GM10847 (cell line): Measurements from ENCODE around the gene RBM47.

ENCODE experiments used
- POLR2A ChIP-seq: IDR thresholded peaks from 2 replicates; pipeline ENCODE4 v1.6.1; 2011; ENCODE audit not compliant: insufficient read length; ENCODE audit errors: extremely low read depth

The RBM47 gene

DNA sequence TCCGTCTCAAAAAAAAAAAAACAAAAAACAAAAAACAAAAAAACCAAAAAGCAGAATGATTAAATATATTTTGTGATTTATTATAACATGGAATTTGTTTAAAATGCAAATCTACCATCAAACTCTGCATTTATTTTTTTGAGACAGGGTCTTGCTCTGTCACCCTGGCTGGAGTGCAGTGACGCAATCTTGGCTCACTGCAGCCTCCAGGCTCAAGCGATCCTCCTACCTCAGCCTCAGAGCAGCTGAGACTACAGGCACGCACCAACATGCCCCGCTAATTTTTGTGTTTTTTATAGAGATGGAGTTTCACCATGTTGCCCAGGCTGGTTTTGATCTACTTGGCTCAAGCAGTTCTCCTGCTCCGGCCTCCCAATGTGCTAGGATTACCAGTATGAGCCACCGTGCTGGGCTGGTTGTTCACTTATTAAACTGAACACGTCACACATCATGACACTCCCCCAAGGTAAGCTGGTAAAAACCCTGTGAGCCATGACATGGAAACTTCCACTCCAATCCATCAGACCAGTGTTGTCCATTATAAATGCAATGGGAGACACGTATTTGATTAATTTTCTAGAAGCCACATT lies 45.7 kb downstream of the RBM47 start:
- TF ChIP-seq POLR2A: no peak

DNA sequence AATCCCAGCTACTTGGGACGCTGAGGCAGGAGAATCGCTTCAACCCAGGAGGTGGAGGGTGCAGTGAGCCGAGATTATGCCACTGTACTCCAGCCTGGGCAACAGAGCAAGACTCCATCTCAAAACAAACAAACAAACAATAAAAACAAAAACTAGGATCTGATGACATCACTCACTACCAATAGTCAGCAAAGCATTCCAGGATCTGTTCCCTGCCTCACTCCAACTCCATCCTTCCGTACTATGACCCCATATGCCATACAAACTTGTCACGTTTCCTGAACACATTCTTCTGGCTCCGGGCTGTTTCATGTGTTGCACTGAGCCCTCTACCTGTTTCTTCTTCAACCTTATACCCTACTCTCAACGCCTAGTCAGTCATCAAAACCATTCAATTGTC lies 47.3 kb downstream of the RBM47 start:
- no peak for TF ChIP-seq POLR2A

DNA sequence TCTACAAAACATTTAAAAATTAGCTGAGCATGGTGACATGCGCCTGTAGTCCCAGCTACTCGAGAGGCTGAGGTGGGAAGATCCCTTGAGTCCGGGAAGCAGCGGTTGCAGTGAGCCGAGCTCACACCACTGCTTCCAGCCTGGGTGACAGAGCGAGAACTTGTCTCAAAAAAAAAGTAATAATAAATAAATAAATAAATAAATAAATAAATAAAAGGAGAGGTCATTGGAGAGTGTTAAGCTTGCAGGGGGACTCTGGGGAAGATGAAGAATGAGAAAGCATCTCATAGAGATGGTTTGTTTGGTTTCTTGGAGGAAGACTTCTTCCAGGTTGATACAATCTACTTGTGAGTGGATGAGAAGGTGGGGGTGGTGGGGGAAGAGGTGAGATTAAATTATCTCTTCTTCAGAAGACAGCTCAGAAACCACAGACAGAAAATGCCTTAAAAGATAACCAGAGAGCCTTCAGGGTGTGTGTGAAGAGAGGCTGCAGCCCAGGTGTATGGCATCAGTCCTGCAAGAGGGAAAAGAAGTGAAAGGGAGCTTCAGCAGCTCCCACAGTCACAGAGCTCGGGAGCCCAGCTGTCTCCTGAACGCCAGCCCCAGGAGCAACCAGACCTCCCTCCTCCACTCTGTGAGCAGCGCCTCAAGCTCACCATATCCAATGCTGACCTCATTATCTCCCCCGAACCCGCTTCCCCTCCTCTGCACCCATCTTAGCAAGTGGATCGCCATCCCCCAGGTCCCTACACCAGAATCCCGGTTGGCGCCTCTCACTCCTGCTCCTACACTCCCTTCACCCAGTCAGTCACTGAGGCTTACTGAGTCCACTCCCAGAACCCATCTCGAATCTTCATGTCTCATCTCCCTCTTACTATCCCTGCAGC lies 48.2 kb downstream of the RBM47 start:
- TF ChIP-seq POLR2A: no peak

DNA sequence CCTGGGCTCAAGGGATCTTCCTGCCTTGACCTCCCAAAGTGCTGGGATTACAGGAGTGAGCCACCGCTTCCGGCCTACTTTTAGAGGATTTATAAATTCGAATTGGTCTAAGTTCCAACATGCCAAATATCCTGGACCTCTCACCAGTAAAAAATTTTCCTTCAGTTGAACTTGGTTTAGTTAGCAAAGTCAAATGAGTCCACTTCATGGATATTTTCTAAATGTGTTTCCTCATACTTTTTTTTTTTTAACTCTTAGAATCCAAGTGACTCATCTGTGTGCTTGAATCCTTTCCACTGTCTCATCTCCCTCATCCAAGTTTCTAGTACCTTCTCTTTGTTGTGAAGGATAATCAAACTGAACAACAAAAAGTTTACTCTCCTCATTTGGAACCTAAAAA lies 49.7 kb downstream of the RBM47 start:
- TF ChIP-seq POLR2A: no peak

DNA sequence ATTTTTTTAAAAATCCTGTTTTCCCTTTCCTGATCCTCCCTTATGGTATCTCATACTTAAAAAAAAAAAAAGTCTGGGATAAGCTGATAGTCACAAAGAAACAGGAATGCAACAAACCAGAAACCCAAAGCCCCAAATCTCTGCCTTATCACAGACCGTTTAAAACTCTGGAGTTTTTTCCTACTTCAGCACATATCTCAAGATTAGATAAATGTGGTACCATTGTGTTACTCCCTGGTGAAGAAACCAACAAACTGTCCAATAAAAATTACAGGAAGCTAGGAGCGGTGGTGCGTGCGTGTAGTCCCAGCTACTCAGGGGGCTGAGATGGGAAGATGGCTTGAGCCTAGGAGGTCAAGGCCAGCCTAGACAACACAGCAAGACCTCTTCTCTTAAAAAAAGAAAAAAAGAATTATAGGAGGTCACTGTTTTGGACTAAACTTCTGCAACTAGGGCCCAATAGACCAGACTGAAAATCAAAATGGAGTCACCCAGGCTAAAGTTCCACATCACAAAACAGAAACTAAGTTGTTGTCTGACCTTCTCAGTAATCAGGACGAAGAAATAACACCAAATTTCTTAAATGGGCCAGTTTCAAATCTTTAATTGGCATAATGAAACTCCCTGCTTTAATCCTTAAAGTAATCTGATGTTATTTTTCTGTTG lies 51.9 kb downstream of the RBM47 start:
- no peak for TF ChIP-seq POLR2A

DNA sequence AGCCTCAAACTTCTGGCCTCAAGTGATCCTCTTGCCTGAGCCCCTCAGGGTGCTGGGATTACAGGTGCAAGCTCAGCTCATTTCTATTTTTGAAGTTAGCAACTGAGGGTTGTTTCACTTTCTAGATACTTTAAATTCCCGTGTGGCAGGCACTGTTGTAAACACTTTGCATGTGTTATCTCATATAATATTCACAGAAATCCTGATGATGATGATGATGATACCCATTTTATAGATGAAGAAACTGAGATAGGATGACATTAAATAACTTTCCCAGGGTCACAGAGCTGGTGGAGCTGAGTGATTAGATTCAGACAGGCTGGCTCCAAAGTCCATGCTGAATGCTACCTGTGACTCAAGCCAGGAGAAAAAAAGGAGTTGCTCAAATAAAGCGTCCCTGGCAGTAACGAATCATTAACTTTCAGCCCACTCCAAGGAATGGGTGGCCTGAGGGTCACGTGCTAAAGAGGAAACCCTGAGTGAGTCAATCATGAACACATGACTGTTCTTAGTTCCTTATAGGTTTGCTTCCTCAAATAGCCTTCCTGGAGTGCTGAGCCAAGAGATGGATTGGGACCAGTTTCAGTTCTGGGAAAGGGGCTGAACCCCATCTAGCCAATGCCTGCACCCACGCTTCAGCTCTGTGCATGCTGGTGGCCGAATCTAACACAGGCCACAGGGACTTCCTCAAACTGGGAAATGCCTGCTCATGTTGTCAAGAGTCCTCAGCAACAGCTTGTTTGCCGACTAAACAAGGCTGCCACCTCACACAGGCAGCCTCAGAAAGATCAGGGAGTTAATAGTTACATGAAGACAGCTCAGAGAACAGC lies 52.8 kb downstream of the RBM47 start:
- TF ChIP-seq POLR2A: no peak

DNA sequence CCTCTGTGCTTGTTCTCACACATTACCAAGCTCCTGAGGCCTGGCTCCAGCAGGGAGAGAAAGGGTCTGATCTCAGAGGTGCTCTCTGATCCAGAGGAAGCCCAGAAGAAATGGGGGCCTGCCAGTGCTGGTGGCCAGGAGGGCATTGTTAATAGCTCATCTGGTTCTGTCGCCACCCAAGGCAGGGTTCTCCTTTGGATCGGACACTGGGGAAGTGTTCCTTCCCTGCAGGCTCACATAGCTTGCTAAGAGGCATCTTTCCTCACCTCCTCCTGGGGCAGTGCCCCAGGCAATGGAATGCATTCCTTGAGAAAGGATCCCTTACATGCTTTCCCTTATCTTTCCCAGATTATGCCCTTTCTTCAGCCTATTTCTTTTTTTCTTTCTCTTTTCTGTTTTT lies 53.8 kb downstream of the RBM47 start:
- TF ChIP-seq POLR2A: no peak

DNA sequence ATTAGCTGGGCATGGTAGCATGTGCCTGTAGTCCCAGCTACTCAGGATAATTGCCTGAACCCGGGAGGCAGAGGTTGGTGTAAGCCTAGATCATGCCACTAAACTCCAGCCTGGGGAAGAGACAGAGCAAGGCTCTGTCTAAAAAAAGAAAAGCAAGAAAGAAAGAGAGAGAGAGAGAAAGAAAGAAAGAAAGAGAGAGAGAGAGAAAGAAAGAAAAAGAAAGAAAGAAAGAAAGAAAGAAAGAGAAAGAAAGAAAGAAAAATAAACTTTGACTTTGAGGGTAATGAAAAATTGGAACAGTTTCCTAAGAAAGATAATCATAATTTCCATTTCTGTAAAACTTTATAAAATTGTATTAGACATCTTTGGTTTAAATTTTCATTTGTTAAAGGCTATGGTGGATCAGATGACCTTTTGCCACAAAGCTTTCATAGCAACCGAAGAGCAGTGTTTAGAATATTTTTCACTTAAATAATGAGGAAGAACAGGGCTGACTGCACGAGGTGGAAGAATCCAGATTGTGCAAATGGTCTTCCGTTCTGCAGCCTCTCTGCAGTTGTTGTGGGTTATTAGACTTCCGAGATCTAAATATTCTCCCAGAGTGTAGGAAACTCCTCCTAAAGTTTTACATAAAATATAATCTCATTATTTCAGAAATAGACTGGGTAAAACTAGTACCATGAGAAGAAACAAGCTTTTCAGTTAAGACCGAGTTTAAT lies 55.9 kb downstream of the RBM47 start:
- TF ChIP-seq POLR2A: no peak

DNA sequence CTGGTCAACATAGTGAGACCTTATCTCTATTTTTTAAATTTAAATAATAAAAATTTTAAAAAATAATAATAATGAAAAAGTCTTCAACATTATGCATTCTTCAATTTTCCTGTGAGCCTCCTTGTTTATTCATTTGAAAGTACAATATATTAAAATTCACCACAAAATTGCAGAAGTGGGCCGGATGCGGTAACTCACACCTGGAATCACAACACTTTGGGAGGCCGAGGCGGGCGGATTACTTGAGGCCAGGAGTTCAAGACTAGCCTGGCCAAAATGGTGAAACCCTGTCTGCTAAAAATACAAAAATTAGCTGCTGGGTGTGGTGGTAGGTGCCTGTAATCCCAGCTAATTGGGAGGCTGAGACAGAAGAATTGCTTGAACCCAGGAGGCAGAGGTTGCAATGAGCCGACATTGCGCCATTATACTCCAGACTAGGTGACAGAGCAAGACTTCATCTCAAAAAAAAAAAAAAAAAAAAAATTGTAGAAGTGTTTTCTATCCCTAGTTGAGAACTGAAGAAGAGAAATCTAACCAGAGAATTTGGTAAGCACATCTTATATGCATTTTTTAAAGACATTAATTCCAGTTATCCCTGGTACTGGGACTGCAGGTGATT lies 56.9 kb downstream of the RBM47 start:
- no peak for TF ChIP-seq POLR2A

DNA sequence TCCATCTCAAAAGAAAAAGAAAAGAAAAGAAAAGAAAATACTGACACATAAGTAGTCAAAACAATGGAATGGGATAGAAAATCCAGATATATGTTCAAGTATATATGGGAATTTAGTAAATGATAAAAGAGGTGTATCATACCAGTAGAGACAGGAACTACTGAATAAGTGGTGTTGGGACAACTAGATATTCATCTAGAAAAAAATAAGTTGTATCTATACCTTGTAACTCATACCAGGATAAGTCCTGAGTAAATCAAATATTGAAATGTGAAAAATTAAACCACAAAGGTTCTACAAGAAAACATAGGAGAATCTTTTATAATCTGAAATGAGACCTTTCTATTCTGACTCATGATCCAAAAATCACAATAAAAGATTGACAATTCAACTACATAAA lies 58.5 kb downstream of the RBM47 start:
- no peak for TF ChIP-seq POLR2A

DNA sequence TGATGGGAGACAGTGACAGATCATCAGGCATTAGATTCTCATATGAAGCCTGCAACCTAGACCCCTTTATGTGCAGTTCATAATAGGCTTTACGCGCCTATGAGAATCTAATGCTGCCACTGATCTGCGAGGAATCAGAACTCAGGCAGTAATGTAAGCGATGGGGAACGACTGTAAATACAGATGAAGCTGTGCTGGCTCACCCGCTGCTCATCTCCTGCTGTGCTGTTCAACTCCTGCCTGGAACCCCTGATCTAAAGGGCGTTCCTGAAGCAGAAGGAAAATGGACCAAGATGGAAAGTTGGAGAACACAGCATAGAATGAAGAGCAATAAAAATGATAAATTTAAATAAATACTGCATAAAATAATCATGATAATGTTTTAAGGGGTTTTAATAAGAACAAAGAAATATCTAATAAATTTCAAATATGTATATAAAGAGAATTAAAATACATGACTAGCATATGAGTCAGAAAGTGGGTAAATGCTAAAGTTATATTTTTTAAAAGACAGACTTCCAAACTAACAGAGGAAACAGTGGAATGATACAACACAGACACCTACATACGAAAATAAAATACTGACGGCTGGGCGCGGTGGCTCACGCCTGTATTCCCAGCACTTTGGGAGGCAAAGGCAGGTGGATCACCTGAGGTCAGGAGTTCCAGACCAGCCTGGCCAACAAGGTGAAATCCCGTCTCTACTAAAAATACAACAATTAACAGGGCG lies 59.2 kb downstream of the RBM47 start:
- TF ChIP-seq POLR2A: no peak

DNA sequence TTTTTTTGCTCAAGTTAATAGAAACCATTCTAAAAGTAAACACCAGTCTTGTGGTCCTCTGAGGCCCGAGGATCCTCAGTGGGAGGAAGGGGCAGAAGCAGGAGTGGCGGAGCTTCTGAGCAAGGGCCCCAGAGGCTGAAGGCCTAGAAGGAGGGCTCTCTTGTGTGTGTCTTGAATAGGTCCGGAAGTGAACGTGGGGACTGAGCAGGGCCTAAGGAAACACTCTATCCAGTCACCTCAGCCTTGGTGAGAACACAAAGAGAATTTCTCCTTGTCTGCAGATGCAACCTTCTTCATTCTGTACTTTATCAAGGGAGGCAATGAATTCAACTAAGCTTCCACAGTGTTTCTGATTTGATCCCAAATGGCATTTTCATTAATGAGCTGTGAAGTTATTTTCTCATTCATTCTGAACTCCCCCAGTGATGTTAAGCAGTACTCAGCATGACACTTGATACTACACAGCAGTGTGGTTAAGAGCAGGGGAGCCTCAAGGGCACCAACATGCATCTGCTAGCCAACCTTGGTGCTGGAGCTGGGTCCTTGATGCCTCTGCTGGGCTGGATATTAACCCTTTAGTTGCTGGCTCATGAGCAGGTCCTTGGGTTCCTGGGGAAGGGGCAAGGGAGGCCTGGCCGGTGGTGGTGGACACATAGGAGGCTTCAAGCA lies 64.7 kb downstream of the RBM47 start:
- no peak for TF ChIP-seq POLR2A

DNA sequence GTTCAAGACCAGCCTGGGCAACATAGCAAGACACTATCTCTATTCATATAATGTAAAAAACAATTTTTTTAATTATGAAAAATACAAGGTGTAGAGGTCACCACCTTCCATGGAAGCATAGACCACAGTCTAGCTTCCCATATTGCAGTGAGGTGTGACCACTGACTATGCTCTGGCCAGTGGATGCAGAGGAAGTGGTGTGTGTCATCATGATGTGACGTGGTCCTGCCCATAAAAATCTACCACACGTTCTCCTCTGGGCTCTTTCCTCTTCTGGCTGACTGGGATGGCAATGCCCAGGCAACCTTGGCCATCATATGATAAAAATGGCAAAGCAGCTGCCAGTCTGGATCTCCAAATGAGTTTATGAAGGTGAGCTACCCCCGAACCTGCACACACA lies 65.7 kb downstream of the RBM47 start:
- TF ChIP-seq POLR2A: no peak
